Right lobe of liver (tissue), 6 donors: ENCODE data around the gene SVEP1. TPM values are rescaled to one million over a fixed set of nuclear protein-coding genes. Genes with fewer than 3 reads are reported as not detected.

Experiments used
- ATAC-seq, 4 donors: fragments of 200-7000 bp; cut with Tn5 transposase; one replicate each; pipeline ENCODE4 v1.9.1; 2020; ENCODE audit warnings: mild to moderate bottlenecking in 4 of 4, moderate library complexity in 4 of 4
- DNase-seq, 3 donors: peaks; one replicate each; pipeline ENCODE4 v3.0.0-alpha.2; 2020
- H3K27ac ChIP-seq, 3 donors: fragments of 200-600 bp; one replicate each; pipeline ENCODE4 v1.8.0; 2022
- H3K27me3 ChIP-seq, 2 donors: fragments of 200-600 bp; one replicate each; pipeline ENCODE4 v1.8.0; 2022
- H3K36me3 ChIP-seq, 4 donors: fragments of 200-600 bp; sonication (generic) in 1 of 4; one replicate each; pipeline versions ENCODE4 v1.5.1 to v1.8.0; 2017 to 2022; ENCODE audit warnings: control low read depth in 1 of 4
- H3K4me1 ChIP-seq, 4 donors: fragments of 200-600 bp; sonication (generic) in 1 of 4; one replicate each; pipeline versions ENCODE4 v1.5.1 to v1.8.0; 2017 to 2022; ENCODE audit warnings: control low read depth in 1 of 4
- H3K4me3 ChIP-seq, 3 donors: fragments of 200-600 bp; one replicate each; pipeline ENCODE4 v1.8.0; 2022
- H3K9me3 ChIP-seq, 4 donors: fragments of 200-600 bp; sonication (generic) in 1 of 4; one replicate each; pipeline versions ENCODE4 v1.5.1 to v1.8.0; 2017 to 2022; ENCODE audit warnings: control low read depth in 1 of 4
- CTCF ChIP-seq, 4 donors: fragments of 200-600 bp in 3 of 4; fragments of 450-650 bp in 1 of 4; IDR thresholded peaks; one replicate each; pipeline versions ENCODE4 v1.5.1 to v1.8.0; 2016 to 2022; ENCODE audit warnings: antibody characterized with exemption in 4 of 4, mild to moderate bottlenecking in 2 of 4
- POLR2A ChIP-seq: fragments of 450-650 bp; IDR thresholded peaks from one replicate; pipeline ENCODE4 v1.6.1; 2017; ENCODE audit warnings: antibody characterized with exemption, mild to moderate bottlenecking
- whole genome bisulfite sequencing: methylation state at CpG from one replicate; pipeline ENCODE4 v1.1.6; 2018; ENCODE audit warnings: low coverage, low lambda C conversion rate; ENCODE audit not compliant: insufficient coverage; ENCODE audit errors: missing lambda C conversion rate; 5-methylcytosine and 5-hydroxymethylcytosine counted together
- intact Hi-C, 2 donors: fragments of 100-400 bp; cut with DNase I; formaldehyde crosslinking; loops; one replicate each; pipeline versions ENCODE4 v1.11.2 to v1.14.1; 2022
- total RNA-seq, 6 experiments: library from RNA; depleted of rRNA in 2 of 6; stranded (reverse); fragments of >200 nt in 2 of 6; fragmentation: NEBNext Ultra II Directional in 3 of 6; extraction: Animal tissue kit (Norgen Biotek cat#: 25700) in 3 of 6; gene quantifications; one replicate each; pipeline versions ENCODE4 v1.1.0 to v1.2.4, GENCODE V29; 2016 to 2023
- donor health status: DM: no; HTN: yes; CAD: no.
- donor health status: DM: no; HTN: no; CAD: no.
- donor health status: DM: no; HTN: no; CAD: no.
- donor health status: DM: no; HTN: yes; CAD: no.
- donor health status: DM: no; HTN: yes; CAD: no.

SVEP1 gene
- total RNA-seq, 6 experiments from 2014 or later, result 1.6 to 7.8 (median 4.6) TPM

GRCh38 chr9:110427497-110428104 lies 151.9 kb downstream of the SVEP1 start:
- no peak overlapping the region for H3K4me3 ChIP-seq
- intact Hi-C loops, result no loop called here
- no peaks in the 10 kb centered on the region for H3K4me1 ChIP-seq
- ATAC-seq, result peak; percentile 72 to 83 (median 76)
- H3K27ac ChIP-seq, result no peak overlapping the region
- 12% methylated on average over 7 of the region's 7 CpGs for WGBS
- no peaks in the 10 kb centered on the region for H3K36me3 ChIP-seq
- H3K9me3 ChIP-seq, result no peaks in the 10 kb centered on the region
- peak; percentile 60 to 65 (median 61) for DNase-seq
- no peaks in the 10 kb centered on the region for H3K27me3 ChIP-seq
- TF ChIP-seq CTCF (IDR thresholded peaks at IDR 0.05) (peak; percentile 46 to 68 (median 58)), POLR2A (no peak)

GRCh38 chr9:110426052-110426709 lies 153.4 kb downstream of the SVEP1 start:
- Histone ChIP-seq H3K27me3 (no peaks in the 10 kb centered on the region), H3K27ac (no peak overlapping the region), H3K4me3 (no peak overlapping the region), H3K36me3 (no peaks in the 10 kb centered on the region), H3K9me3 (no peaks in the 10 kb centered on the region), H3K4me1 (no peaks in the 10 kb centered on the region)
- intact Hi-C loops, result no loop called here
- 68% methylated on average over 2 of the region's 2 CpGs for WGBS
- TF ChIP-seq POLR2A (no peak), CTCF (IDR thresholded peaks at IDR 0.05) (peak; percentile 41 to 55 (median 50))
- DNase-seq, result no peak
- peak in 1 of 4 donors; percentile 43 for ATAC-seq

- no peak for TF ChIP-seq POLR2A
- no peak for TF ChIP-seq CTCF (IDR thresholded peaks at IDR 0.05)
- Histone ChIP-seq H3K27me3 (no peaks in the 10 kb centered on the region), H3K27ac (no peak overlapping the region), H3K9me3 (no peaks in the 10 kb centered on the region), H3K36me3 (no peaks in the 10 kb centered on the region), H3K4me1 (no peaks in the 10 kb centered on the region), H3K4me3 (no peak overlapping the region)
- 68% methylated on average over 2 of the region's 2 CpGs for WGBS
- ATAC-seq (no peak), DNase-seq (no peak)
- intact Hi-C loops, result no loop called here
Observed at GRCh38 chr9:110414471-110414870, 165.1 kb downstream of the SVEP1 start.

- TF ChIP-seq CTCF (IDR thresholded peaks at IDR 0.05) (no peak), POLR2A (no peak)
- Histone ChIP-seq H3K27ac (no peak overlapping the region), H3K27me3 (no peaks in the 10 kb centered on the region), H3K4me3 (no peak overlapping the region), H3K36me3 (no peaks in the 10 kb centered on the region), H3K9me3 (no peaks in the 10 kb centered on the region), H3K4me1 (no peaks in the 10 kb centered on the region)
- WGBS, result 78% methylated on average over 5 of the region's 5 CpGs
- ATAC-seq, result no peak
- intact Hi-C loops, result no loop called here
- no peak for DNase-seq
Observed at GRCh38 chr9:110410961-110411360, 168.6 kb downstream of the SVEP1 start.
